NCI-H510A treated with DMSO at 0.1 percent for 48 hours (cell line): ENCODE results near the gene RPL28.

Experiments
- DNase-seq: peaks from one replicate; lab custom pipeline; 2025; lab: John Stamatoyannopoulos, UW

Gene RPL28

DNA sequence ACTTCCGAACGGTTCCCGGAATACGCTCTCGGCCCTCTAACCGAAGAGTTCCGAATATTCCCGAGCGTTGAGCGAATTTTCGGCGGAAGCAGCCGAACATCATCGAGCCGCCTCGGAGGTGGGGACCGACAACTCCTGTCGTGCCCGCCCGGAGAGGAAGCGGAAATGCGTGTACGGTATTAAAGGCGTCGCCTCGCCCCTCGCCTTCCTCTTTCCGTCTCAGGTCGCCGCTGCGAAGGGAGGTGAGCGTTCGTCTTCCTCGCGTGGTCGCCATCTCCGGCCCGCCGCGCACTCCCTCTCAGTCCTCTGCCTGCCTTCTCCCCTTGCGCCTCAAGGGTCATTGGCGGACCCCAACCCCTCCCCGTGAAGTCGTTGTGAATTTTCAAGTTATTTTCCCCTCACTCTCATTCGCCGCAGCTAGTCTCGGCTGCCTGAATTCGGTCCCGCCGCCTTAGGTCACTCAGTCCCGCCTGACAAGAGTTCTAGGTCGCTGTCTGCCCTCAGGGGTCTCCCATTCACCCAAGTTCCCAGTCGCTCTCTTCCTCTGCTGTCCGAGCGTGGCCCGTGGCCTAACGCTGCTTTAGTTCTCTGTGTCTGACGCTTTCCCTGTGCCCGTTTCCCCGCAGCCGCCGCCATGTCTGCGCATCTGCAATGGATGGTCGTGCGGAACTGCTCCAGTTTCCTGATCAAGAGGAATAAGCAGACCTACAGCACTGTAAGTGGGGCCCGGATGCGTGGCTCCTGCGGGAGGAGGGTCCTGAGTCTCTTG is at the start of gene RPL28:
Gene RPL28 (plus strand): TSS at position 209 of the 769 bp plus-strand sequence. CDS start 426 bp downstream, at position 635.
- DNase-seq: peak; percentile 98

- no peak for DNase-seq
Measured at GRCh38 chr19:55336101-55336500, 49.6 kb upstream of the RPL28 start.

DNA sequence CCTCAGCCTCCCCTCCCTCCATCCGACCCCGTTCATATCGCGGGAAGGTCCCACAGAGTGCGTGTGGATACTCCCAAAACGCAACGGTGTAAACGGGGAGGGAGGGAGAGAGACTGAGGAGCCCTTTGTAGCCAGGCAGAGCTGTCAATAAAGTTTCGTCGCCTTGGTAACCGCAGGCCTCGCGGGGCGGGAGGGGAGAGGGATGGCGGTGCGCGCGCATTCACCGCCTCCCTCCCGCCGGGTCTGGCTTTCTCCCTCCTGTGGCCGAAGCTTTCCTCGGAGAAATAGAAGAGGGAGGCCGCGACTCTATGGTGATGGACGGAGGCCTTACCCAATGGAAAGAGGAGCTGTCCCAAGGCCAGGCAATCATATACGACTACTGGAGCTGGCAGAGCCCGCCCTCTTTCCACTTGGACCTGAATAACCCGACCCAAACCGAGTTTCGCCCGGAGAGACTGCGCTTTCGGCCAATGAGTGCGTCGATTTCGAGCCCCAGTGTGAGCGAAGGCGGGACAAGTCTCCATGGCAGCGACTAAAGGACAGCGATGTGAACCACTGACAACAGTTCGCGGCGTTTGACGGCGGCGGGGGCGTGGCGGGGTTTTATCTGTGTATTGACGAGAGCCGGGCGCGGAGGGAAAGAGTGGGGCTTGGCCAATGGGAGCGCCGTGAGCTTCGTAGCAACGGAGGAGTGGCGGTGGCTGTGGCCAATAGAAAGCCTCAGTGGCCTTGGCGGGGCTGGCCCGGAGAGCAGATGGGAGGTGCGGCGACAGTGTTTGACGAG is 46.4 kb upstream of the RPL28 start, which contains the start of gene KMT5C:
Gene KMT5C (plus strand): TSS at position 772 of the 784 bp plus-strand sequence. CDS start 2,061 bp downstream, outside the sequence.
- DNase-seq: peak; percentile 99

DNA sequence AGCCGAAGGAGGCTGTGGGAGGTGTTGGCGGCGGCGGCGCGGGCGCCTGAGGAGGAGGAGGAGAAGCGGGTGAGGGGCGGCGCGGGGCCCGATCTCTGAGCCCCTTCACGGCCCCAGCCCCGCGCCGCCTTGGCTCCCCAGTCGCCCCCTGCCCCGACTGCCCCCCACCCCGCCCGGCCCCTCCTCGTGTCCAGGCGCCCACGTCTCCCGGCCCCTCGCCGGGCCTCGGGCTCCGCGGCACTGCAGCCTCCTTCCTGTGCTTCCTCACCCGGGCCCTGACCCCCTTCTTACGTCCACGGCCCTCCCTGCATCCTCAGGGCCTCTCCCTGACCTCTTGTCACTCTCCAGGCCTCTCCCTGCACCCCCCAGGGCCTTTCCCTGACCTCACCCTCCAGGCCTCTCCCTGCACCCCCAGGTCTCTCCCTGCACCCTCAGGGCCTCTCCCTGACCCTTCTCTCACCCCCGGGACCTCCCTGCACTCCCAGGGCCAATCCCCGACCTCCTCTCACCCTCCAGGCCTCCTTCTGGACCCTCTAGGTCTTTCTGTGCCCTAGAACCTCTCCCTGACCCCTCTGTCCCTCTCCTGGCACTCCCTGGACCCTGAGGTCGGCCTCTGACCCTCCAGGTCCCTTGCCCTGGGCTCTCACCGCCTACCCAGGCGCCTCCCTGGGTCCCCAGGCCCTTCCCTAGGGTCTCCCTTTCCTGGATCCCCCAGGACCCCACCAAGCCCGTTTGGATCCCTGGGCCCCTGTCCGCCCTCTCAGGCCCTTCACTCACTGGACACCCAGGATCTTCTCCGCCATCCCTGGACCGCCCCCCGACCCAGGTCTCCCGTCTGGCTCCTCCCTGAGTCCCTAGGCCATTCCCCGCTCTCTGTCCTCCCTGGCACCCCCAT is 45.6 kb upstream of the RPL28 start:
- no peak for DNase-seq

GRCh38 chr19:55340784-55341147 is 45.0 kb upstream of the RPL28 start:
- peak; percentile 77 for DNase-seq

- DNase-seq: peak; percentile 77
Measured at GRCh38 chr19:55341171-55341588, 44.6 kb upstream of the RPL28 start.

GRCh38 chr19:55341595-55342531 is 43.9 kb upstream of the RPL28 start:
- DNase-seq: no peak

DNA sequence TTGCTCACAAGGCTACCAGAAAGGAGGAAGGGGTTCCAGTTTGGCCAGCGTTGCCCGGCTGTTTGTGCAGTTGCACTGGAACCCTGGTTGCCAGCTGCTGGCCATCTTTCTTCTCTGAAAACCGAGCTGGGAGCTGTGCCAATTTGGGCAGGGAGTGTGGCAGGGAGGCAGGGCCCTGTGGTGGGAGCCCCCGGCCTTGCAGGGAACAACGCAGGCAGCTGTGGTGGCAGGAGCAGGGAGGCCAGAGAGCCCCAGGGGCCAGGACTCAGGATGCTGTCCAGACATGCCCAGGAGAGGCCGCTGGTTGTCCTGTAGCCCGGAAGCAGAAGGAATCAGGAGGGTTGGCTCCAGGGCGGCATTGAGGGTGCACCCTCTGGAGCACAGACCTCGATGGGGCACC is 41.3 kb upstream of the RPL28 start:
- DNase-seq: no peak

- no peak for DNase-seq
Measured at GRCh38 chr19:55345101-55345817, 40.5 kb upstream of the RPL28 start.

DNA sequence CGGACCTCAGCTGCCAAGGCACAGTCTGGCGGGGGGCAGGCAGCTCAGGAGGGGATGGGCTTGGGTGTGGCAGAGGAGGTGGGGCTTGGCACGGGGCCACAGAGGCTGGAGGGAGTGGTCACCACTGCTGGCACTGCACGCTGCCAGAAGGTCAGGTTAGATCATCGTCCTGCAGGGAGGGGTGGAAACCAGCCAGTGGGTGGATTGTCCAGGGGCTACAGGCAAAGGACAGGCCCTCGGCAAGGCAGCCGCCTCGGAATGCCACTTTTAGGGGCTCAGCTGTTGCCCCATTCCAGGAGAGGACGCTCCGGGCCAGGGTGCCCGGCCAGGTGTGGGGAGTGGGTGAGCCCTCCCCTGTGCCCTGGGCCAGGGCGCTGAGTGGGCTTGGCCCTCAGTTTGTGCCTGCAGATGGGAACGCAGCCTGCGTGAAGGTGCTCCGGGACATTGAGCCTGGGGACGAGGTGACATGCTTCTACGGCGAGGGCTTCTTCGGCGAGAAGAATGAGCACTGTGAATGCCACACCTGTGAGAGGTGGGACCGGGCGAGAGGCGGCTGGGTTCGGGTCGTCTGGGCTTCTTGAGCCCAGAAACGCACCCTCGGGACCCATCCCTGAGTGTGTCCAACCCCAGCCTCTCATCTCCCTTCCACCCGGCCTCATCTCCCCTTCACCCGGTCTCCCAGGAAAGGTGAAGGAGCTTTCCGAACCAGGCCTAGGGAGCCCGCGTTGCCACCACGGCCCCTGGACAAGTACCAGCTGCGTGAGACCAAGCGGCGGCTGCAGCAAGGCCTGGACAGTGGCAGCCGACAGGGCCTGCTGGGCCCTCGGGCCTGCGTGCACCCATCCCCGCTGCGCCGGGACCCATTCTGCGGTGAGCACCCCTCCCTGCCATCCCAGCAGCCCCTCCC is 39.7 kb upstream of the RPL28 start:
- no peak for DNase-seq

DNA sequence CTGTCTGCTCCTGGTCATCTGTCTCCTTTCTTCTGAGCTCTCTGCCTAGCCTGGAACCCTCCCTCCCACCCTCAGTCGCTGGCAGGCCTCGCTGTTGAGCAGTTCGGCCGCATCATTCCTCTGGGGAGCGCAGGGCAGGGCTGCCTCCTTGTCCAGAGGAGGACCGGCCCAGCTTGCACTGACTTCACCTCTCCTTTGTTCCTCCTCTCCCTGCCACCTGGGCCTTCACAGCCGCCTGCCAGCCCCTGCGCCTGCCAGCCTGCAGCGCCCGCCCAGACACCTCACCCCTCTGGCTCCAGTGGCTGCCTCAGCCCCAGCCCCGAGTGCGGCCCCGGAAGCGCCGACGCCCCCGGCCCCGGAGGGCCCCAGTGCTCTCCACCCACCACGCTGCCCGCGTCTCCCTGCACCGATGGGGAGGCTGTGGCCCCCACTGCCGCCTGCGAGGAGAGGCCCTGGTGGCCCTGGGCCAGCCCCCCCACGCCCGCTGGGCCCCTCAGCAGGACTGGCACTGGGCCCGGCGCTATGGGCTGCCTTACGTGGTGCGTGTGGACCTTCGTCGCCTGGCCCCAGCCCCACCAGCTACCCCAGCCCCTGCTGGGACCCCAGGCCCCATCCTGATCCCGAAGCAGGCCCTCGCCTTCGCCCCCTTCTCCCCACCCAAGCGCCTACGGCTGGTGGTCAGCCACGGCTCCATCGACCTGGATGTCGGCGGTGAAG is 38.8 kb upstream of the RPL28 start:
- DNase-seq: no peak

DNA sequence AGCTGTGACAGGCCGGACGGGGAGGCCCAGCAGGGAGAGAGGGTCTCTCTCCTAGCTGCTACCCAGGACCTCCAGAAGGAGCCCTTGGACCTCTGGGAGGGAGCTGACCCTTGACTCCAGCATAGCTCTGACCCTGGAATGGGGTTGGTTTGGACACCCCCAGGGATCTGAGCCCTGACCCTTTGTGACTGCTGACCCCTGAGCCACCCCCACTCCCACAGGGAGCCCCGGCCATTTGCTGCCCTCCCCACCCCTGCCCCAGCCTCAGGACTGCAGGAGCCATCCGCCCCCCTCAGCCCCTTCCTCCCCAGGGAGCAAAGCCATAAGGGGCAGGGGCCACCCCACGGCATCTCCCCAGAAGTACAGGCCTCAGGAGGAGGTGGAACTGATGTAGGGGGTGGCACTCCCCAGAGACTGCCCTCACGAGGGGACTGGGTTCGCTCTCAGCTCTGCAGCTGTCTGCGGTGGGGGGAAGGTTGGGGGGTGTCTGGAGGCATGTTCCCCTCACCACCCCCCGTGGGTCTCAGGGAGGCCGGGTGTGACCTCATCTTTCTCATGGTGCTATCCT is 38.2 kb upstream of the RPL28 start:
- DNase-seq: no peak

GRCh38 chr19:55348317-55349034 is 37.3 kb upstream of the RPL28 start:
- DNase-seq: no peak

GRCh38 chr19:55350620-55351315 is 35.0 kb upstream of the RPL28 start:
- no peak for DNase-seq

GRCh38 chr19:55352040-55352439 is 33.7 kb upstream of the RPL28 start:
- DNase-seq: no peak

DNA sequence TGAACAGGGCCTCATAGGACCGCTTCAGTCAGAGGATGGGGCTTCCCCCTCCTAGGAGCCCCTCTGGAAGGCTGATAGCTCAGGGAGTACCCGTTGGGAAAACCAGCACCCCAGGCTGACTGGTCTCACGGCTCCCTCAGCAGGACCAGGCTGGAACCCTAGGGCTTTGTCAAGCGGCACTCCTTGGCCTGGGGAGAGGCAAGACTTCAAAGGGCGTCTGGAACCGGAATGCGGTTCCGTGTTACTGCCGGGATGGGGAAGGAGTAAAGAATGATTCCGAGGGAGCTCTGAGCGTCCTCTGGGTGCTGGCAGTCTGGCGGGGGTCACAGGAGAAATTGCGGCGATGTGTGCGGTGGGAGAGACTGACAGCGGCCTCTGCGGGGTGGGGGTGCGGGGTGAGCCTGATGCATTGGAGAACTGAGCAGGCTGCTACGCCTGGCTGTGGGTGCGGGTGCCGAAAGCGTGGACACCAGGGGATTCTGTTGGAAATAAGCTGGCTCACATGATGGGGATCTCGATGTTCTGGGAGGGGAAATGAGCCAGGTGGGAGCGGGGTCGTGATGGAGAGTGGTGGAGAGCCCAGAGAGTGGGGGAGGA is 33.1 kb upstream of the RPL28 start:
- DNase-seq: no peak
